Thoracic aorta (tissue), 2 donors: ENCODE results near the gene ZFYVE9. TPM values are rescaled to one million over a fixed set of nuclear protein-coding genes. Genes with fewer than 3 reads are reported as not detected.

Experiments
- ATAC-seq: fragments of 150-250 bp; one replicate; pipeline ENCODE4 v1.8.0; 2017; ENCODE audit warnings: low read depth; ENCODE audit not compliant: insufficient number of reproducible peaks, low FRiP score
- DNase-seq: peaks from one replicate; pipeline ENCODE4 v3.0.0-alpha.2; 2020; ENCODE audit warnings: low spot score
- H3K27ac ChIP-seq, 2 donors: fragments of 200-600 bp; sonication (generic); 1 replicate in 1 of 2; 2 replicates in 1 of 2; pipeline ENCODE4 v1.5.1; 2016; ENCODE audit warnings: mild to moderate bottlenecking in 2 of 2, moderate library complexity in 2 of 2
- H3K27me3 ChIP-seq: fragments of 200-600 bp; sonication (generic); replicated peaks from 2 replicates; pipeline ENCODE4 v1.6.0; 2016; ENCODE audit warnings: mild to moderate bottlenecking; ENCODE audit not compliant: insufficient read depth
- H3K36me3 ChIP-seq: fragments of 200-600 bp; sonication (generic); one replicate; pipeline ENCODE4 v1.5.1; 2016
- H3K4me1 ChIP-seq, 2 donors: fragments of 200-600 bp; sonication (generic); 1 replicate in 1 of 2; 2 replicates in 1 of 2; pipeline versions ENCODE4 v1.5.1 to v1.6.0; 2016; ENCODE audit warnings: low read depth in 2 of 2, mild to moderate bottlenecking in 1 of 2; ENCODE audit not compliant: control insufficient read depth in 1 of 2
- H3K4me3 ChIP-seq: fragments of 200-600 bp; sonication (generic); 2 replicates; pipeline ENCODE4 v1.5.1; 2016; ENCODE audit warnings: mild to moderate bottlenecking
- H3K9me3 ChIP-seq: fragments of 200-600 bp; sonication (generic); 2 replicates; pipeline ENCODE4 v1.5.1; 2016
- CTCF ChIP-seq: fragments of 200-600 bp; sonication (generic); IDR thresholded peaks from one replicate; pipeline ENCODE4 v1.5.1; 2019; ENCODE audit warnings: antibody characterized with exemption
- total RNA-seq, 2 donors: library from RNA; depleted of rRNA; stranded (reverse); fragments of >200 nt; gene quantifications; one replicate each; pipeline versions ENCODE4 v1.1.0 to v1.2.3, GENCODE V29; 2016

Gene ZFYVE9
- total RNA-seq, 2 donors from 2014 or later = 29.6 to 45.9 TPM

- TF ChIP-seq CTCF = no peak
- Histone ChIP-seq H3K27ac (no peak overlapping the region), H3K36me3 (no peaks in the 10 kb centered on the region), H3K27me3 (no peaks in the 10 kb centered on the region), H3K4me1 (no peaks in the 10 kb centered on the region), H3K9me3 (no peaks in the 10 kb centered on the region), H3K4me3 (no peak overlapping the region)
- DNase-seq (no peak), ATAC-seq (no peak)
These were observed 18.3 kb upstream of the ZFYVE9 start for GRCh38 chr1:52123622-52124021.

- H3K27me3 ChIP-seq = no peaks in the 10 kb centered on the region
- H3K9me3 ChIP-seq = no peaks in the 10 kb centered on the region
- H3K4me1 ChIP-seq = no peaks in the 10 kb centered on the region
- ATAC-seq (no peak), DNase-seq (no peak)
- no peak overlapping the region for H3K4me3 ChIP-seq
- no peak overlapping the region for H3K27ac ChIP-seq
- H3K36me3 ChIP-seq = no peaks in the 10 kb centered on the region
- TF ChIP-seq CTCF = no peak
These were observed 16.0 kb upstream of the ZFYVE9 start for GRCh38 chr1:52125736-52126359.

GRCh38 chr1:52127181-52128180 lies 14.4 kb upstream of the ZFYVE9 start:
- Histone ChIP-seq H3K4me3 (no peak overlapping the region), H3K4me1 (no peaks in the 10 kb centered on the region), H3K9me3 (no peaks in the 10 kb centered on the region), H3K36me3 (no peaks in the 10 kb centered on the region), H3K27me3 (no peaks in the 10 kb centered on the region), H3K27ac (no peak overlapping the region)
- TF ChIP-seq CTCF = peak; percentile 54
- DNase-seq (no peak), ATAC-seq (no peak)

- Histone ChIP-seq H3K27ac (peak overlapping the region; percentile 38 to 96), H3K9me3 (no peaks in the 10 kb centered on the region), H3K27me3 (no peaks in the 10 kb centered on the region), H3K4me3 (no peak overlapping the region), H3K4me1 (peaks cover 20 to 42% of the 10 kb centered on the region in 2 donors), H3K36me3 (no peaks in the 10 kb centered on the region)
- TF ChIP-seq CTCF = no peak
- no peak for DNase-seq
- ATAC-seq = peak; percentile 17
These were observed 1.9 kb upstream of the ZFYVE9 start for GRCh38 chr1:52139817-52140540.
